Measurements from ENCODE around the gene TPH2.

DNA sequence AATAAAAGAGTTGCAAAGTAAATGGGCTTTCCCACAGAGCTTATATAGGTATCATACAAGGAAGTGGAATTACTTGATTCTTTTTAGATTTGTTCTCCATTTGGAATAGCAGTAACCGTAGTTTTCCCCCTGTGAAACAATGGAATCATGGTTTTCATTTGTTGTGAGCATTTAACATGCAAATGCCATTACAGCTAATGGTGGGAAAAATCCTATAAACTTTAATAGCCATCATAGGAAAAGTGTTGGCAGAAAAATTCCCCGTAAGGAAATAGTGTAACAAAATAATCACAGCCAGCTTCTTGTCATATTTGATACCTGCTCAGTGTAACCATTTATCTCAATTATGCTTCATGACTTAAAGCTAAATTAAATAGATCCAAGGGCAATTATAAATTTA is 95.3 kb downstream of the TPH2 start:
- TF ChIP-seq NFRKB (IDR thresholded peaks at IDR 0.05) (no peak), FOXM1 (IDR thresholded peaks at IDR 0.05; ENCODE audit: borderline replicate concordance) (no peak), L3MBTL2 (conservative IDR thresholded peaks at IDR 0.05) (no peak)
- TF ChIP-seq, protein P1, sequence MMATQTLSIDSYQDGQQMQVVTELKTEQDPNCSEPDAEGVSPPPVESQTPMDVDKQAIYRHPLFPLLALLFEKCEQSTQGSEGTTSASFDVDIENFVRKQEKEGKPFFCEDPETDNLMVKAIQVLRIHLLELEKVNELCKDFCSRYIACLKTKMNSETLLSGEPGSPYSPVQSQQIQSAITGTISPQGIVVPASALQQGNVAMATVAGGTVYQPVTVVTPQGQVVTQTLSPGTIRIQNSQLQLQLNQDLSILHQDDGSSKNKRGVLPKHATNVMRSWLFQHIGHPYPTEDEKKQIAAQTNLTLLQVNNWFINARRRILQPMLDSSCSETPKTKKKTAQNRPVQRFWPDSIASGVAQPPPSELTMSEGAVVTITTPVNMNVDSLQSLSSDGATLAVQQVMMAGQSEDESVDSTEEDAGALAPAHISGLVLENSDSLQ (IDR thresholded peaks at IDR 0.05), result no peak
